ENCODE data around the gene GRPEL1.

The GRPEL1 gene

DNA sequence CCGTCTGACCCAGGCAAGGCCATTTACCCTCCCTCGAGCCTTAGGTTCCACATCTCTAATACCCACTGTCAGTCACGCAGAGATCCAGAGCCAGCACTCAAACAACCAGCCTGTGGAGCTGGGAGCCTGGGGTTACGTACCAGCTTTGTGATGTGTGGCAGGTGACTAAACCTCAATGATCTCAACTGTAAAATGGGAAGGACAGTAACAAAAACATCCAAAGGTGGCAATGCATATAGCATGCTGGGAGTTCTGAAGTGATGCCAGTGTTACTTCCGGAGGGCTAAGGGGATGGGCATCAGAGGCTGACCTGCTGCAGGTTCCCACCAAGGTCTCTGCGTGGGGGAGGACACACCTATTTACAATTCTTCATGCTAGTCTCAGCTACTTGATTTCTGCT lies 6.0 kb downstream of the GRPEL1 start:
- CTCF ChIA-PET = interaction anchor here (0.7 to 7.0 kb wide), 10 partner anchors 9 to 87 kb away, joined by 3 to 45 read pairs (median 4); partner anchors contain the start of gene TADA2B
- POLR2A ChIA-PET = no interaction called here
- TF ChIP-seq, protein P1, sequence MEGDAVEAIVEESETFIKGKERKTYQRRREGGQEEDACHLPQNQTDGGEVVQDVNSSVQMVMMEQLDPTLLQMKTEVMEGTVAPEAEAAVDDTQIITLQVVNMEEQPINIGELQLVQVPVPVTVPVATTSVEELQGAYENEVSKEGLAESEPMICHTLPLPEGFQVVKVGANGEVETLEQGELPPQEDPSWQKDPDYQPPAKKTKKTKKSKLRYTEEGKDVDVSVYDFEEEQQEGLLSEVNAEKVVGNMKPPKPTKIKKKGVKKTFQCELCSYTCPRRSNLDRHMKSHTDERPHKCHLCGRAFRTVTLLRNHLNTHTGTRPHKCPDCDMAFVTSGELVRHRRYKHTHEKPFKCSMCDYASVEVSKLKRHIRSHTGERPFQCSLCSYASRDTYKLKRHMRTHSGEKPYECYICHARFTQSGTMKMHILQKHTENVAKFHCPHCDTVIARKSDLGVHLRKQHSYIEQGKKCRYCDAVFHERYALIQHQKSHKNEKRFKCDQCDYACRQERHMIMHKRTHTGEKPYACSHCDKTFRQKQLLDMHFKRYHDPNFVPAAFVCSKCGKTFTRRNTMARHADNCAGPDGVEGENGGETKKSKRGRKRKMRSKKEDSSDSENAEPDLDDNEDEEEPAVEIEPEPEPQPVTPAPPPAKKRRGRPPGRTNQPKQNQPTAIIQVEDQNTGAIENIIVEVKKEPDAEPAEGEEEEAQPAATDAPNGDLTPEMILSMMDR (IDR thresholded peaks at IDR 0.05; ENCODE audit: control extremely low read depth, extremely low read depth, low read depth, missing control alignments) = no peak
- no peak for DNase-seq (ENCODE audit: extremely low spot score)

GRCh38 chr4:7060346-7061150 lies 7.3 kb downstream of the GRPEL1 start:
- ChIA-PET POLR2A (no interaction called here), CTCF (interaction anchor here (1.2 to 7.0 kb wide), 6 partner anchors 8 to 86 kb away, joined by 3 to 45 read pairs (median 4); partner anchors contain the start of gene TADA2B)
- DNase-seq (ENCODE audit: extremely low spot score) = no peak
- TF ChIP-seq, protein P1 (IDR thresholded peaks at IDR 0.05; ENCODE audit: control extremely low read depth, extremely low read depth, low read depth, missing control alignments) = no peak

DNA sequence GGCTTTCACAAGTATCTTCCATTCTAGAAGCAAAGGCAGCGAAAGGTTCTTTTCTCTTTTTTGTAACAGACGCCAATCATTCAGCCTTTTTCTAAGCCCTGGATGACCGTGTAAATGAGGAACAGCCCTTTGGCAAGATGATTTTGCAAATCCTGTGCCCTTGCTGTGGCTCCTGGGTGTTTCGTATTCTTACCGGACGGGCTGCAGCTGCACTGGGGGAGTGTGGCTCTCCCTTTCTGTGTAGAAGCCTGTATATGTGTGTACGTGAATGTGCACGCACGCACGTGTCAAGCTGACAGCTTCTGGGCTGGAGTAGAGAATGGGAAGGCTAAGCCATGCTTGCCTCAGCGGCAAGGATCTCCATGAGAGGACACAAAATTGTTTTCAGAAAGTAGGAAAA lies 8.2 kb downstream of the GRPEL1 start:
- POLR2A ChIA-PET = interaction anchor here (2.2 kb wide), 1 partner anchor 8 kb away, joined by 8 read pairs; the partner anchor contains the start of gene GRPEL1
- CTCF ChIA-PET = interaction anchor here (1.2 to 7.7 kb wide), 3 partner anchors 10 to 17 kb away, joined by 4 to 51 read pairs (median 45); partner anchors contain the start of gene TADA2B
- DNase-seq (ENCODE audit: extremely low spot score) = no peak
- TF ChIP-seq, protein P1 (IDR thresholded peaks at IDR 0.05; ENCODE audit: control extremely low read depth, extremely low read depth, low read depth, missing control alignments) = no peak

GRCh38 chr4:7058792-7059191 lies 9.1 kb downstream of the GRPEL1 start:
- TF ChIP-seq, protein P1 (IDR thresholded peaks at IDR 0.05; ENCODE audit: control extremely low read depth, extremely low read depth, low read depth, missing control alignments) = no peak
- POLR2A ChIA-PET = interaction anchor here (2.2 kb wide), 1 partner anchor 9 kb away, joined by 8 read pairs; the partner anchor contains the start of gene GRPEL1
- DNase-seq (ENCODE audit: extremely low spot score) = no peak
- CTCF ChIA-PET = interaction anchor here (1.4 to 7.7 kb wide), 3 partner anchors 9 to 16 kb away, joined by 7 to 51 read pairs (median 45); partner anchors contain the start of genes GRPEL1 and TADA2B

DNA sequence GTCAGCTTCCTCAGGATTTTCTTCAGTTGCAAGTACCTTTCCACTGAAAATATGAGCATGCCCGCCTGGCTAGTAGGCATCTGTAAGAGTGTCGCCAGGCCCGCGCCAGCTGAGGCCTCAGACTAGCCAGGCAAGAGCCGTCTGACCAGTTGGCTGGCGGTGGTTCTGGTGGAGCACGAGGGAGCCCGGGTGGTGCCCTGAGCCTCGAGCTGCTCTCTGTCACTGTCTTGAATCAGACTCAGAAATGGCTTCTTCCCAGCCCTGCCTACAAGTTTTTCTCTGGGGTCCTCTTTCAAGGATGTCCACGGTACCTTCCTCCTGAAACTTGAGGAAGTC lies 11.9 kb downstream of the GRPEL1 start:
- TF ChIP-seq, protein P1 (IDR thresholded peaks at IDR 0.05; ENCODE audit: control extremely low read depth, extremely low read depth, low read depth, missing control alignments) = no peak
- POLR2A ChIA-PET = interaction anchor here (1.6 kb wide), 1 partner anchor 12 kb away, joined by 5 read pairs; the partner anchor contains the start of gene GRPEL1
- CTCF ChIA-PET = interaction anchor here (1.4 to 7.7 kb wide), 5 partner anchors 13 to 82 kb away, joined by 3 to 51 read pairs (median 7); partner anchors contain the start of genes GRPEL1 and TADA2B
- DNase-seq (ENCODE audit: extremely low spot score) = no peak

DNA sequence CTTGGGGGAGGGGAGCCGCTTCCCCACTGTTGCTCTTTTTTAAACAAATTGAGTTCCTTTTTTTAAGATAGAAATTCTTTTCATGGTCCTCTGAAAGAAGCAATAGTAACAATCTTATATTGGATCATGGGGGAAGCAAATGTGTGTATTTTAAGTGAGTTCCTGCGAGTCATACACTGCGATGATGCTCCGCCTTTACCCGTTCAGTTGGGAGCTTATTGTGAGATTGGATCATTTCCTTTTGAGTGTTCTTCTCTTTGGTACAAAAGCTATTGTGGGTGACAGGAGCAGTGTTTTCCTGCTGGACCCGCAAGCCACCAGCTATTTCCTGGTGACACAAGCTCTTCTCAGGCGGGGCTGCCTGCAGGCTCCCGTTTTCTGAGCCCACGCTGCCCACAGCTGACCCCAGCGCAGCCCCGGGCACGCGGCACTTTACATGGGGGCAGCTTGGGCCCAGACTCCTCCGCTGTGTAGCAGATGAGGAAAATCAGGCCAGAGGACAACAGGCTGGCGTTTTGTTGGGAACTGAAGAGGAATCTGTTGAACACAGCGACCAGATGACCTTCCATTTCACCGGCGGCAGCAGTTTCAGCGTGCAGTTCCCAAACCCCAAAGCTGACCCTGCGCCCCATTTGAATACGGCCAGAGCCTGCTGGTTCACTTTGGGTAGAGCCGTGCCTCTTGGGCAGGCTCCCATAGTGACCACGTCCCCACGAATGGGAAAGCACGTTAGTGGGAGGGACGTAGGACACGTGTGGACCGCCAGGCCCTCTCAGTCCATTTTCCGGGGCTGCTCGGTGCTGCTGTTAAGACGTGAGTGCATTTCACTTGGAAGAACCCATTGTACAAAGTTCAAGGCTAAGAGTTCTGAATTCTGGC lies 12.5 kb downstream of the GRPEL1 start:
- no peak for DNase-seq (ENCODE audit: extremely low spot score)
- POLR2A ChIA-PET = interaction anchor here (1.0 to 1.6 kb wide), 2 partner anchors 12 to 13 kb away, joined by 3 to 5 read pairs; partner anchors contain the start of gene GRPEL1
- TF ChIP-seq, protein P1 (IDR thresholded peaks at IDR 0.05; ENCODE audit: control extremely low read depth, extremely low read depth, low read depth, missing control alignments) = no peak
- CTCF ChIA-PET = interaction anchor here (1.0 to 7.7 kb wide), 3 partner anchors 12 to 83 kb away, joined by 3 to 51 read pairs (median 51); partner anchors contain the start of genes GRPEL1 and TADA2B

All from GM10248 (cell line).